ENCODE results near the gene WFDC8. TPM values are rescaled to one million over a fixed set of nuclear protein-coding genes. Genes with fewer than 3 reads are reported as not detected.

WFDC8 gene
- polyA plus RNA-seq, 1 donor: not detected

Other genes with a start within 250 kb of the WFDC8 start
- 8.5 TPM for gene SDC4, start 230.9 kb downstream of the WFDC8 start, polyA plus RNA-seq (ENCODE audit: insufficient read length)
- gene SYS1, start 216.1 kb downstream of the WFDC8 start, polyA plus RNA-seq (ENCODE audit: insufficient read length): 14.2 TPM
- gene TP53TG5, start 201.0 kb downstream of the WFDC8 start, polyA plus RNA-seq (ENCODE audit: insufficient read length): 0.68 TPM
- gene DBNDD2, start 171.0 kb downstream of the WFDC8 start, polyA plus RNA-seq (ENCODE audit: insufficient read length): 30.5 TPM
- gene PIGT, start 163.1 kb downstream of the WFDC8 start, polyA plus RNA-seq (ENCODE audit: insufficient read length): 70.1 TPM
- 0.25 TPM for gene WFDC2, start 109.5 kb downstream of the WFDC8 start, polyA plus RNA-seq (ENCODE audit: insufficient read length)
- not detected for gene SPINT3, start 63.7 kb downstream of the WFDC8 start, polyA plus RNA-seq (ENCODE audit: insufficient read length)
- gene WFDC6, start 39.8 kb downstream of the WFDC8 start, polyA plus RNA-seq (ENCODE audit: insufficient read length): not detected
- not detected for gene EPPIN, start 31.9 kb downstream of the WFDC8 start, polyA plus RNA-seq (ENCODE audit: insufficient read length)
- not detected for gene WFDC10A, start 50.5 kb upstream of the WFDC8 start, polyA plus RNA-seq (ENCODE audit: insufficient read length)
- not detected for gene WFDC9, start 52.0 kb upstream of the WFDC8 start, polyA plus RNA-seq (ENCODE audit: insufficient read length)
- not detected for gene WFDC11, start 91.0 kb upstream of the WFDC8 start, polyA plus RNA-seq (ENCODE audit: insufficient read length)
- not detected for gene WFDC13, start 122.8 kb upstream of the WFDC8 start, polyA plus RNA-seq (ENCODE audit: insufficient read length)
- not detected for gene WFDC10B, start 125.7 kb upstream of the WFDC8 start, polyA plus RNA-seq (ENCODE audit: insufficient read length)
- not detected for gene SPINT4, start 143.1 kb upstream of the WFDC8 start, polyA plus RNA-seq (ENCODE audit: insufficient read length)
- gene WFDC3, start 212.6 kb upstream of the WFDC8 start, polyA plus RNA-seq (ENCODE audit: insufficient read length): 1.4 TPM
- gene DNTTIP1, start 212.7 kb upstream of the WFDC8 start, polyA plus RNA-seq (ENCODE audit: insufficient read length): 58.8 TPM
- 27.1 TPM for gene UBE2C, start 233.4 kb upstream of the WFDC8 start, polyA plus RNA-seq (ENCODE audit: insufficient read length)
- gene TNNC2, start 248.0 kb upstream of the WFDC8 start, polyA plus RNA-seq (ENCODE audit: insufficient read length): 8,101 TPM